22Rv1 (cell line): ENCODE results near the gene TESK2.
A peak's percentile ranks its signal among the peaks of the same experiment; 100 is the strongest.
"Not testable (repeated sequence)": the region's sequence is repeated elsewhere in the genome, so short reads cannot be mapped to it uniquely, and the experiment has no call there.

Experiments
- H3K27ac ChIP-seq: fragments of 450-650 bp; 2 replicates; pipeline ENCODE4 v1.5.1; 2017
- CTCF ChIP-seq: fragments of 450-650 bp; IDR thresholded peaks from 2 replicates; pipeline ENCODE4 v1.5.1; 2017; ENCODE audit warnings: mild to moderate bottlenecking
- ZFX ChIP-seq: fragments of 450-650 bp; IDR thresholded peaks from 2 replicates; pipeline ENCODE4 v1.6.1; 2017; ENCODE audit warnings: antibody characterized with exemption, borderline replicate concordance

The TESK2 gene

GRCh38 chr1:45378184-45378583, 112.8 kb downstream of the TESK2 start:
- no peak overlapping the region for H3K27ac ChIP-seq
- TF ChIP-seq CTCF (no peak), ZFX (no peak)

GRCh38 chr1:45375104-45376090, 115.6 kb downstream of the TESK2 start:
- TF ChIP-seq CTCF: peak; percentile 33; the same call in 1 of the 2 replicates
- no peak for TF ChIP-seq ZFX
- H3K27ac ChIP-seq: no peak overlapping the region

DNA sequence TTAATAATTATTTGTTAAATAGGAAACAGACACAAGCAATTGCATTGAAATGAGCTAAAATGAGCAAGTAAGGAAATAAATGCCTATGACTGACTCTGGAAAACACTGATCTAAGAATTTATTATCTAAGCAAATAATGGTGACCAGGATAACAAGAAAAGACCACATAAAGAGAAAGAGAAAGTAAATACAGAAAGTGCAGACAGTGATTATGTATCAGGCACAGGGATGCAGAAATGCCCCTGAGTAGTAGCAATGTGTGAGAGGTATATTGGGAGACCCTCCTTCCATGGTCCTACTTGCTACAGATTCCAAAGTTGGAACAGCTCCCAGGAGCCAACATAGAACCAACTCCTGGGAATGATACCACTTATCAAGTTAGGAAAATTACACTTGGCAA, 117.4 kb downstream of the TESK2 start:
- no peak overlapping the region for H3K27ac ChIP-seq
- TF ChIP-seq CTCF (no peak), ZFX (no peak)

DNA sequence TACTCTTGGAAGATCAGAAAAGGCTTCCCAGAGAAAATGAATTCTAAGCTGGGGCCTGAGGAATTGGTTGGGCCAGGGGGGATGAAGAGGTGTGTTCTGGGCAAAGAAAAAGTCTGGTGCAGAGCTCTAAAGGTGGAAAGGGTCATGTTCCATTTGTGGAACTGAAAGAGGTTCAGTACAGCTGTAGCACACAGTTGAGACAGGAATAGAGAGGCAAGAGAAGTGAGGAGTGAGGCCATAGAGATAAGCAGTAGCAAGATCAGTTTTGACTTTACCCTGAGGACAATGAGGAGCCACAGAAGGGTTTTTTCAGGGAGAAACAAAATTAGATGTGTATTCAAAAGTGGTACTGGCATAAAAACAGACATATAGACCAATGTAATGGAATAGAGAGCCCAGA, 120.4 kb downstream of the TESK2 start:
- H3K27ac ChIP-seq: no peak overlapping the region
- TF ChIP-seq ZFX: no peak

DNA sequence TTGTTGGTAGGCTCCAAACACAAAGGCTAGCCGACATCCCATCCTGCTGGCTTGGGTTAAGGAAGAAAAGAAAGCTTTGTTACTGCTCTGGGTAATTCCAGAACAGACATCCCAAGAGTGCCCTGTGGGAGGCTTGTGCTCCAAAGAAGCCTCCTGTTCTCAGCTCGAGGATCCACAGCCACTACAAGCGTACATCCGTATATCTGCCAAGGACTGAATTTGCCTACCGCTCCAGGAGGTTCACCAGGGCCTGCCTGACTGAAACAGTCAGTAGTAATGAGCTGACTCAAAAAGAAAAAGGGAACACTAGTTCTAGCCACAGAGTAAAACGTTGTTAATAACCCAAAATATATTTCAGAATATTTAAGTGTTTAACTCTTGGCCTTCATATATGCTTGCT, 125.9 kb downstream of the TESK2 start:
- TF ChIP-seq CTCF (no peak), ZFX (no peak)

DNA sequence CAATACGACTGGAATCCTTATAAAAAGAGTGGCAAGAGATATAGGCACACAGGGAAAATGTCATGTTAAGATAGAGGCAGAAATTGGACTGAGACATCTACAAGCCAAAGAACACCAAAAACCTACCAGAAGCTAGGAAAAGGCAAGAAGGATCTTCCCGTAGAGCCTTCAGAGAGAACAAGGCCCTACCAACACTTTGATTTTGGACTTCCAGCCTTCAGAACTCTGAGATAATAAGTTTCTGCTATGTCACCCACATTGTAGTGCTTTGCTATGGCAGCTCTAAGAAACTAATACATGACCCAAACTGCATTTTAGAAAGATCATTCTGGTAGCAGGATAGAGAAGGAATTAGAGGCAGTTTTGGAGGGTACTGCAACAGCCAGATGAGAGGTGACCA, 126.7 kb downstream of the TESK2 start:
- TF ChIP-seq CTCF: no peak
- TF ChIP-seq ZFX: no peak
- H3K27ac ChIP-seq: no peak overlapping the region

More for the DNA sequence above, 125.9 kb downstream of the TESK2 start:
- H3K27ac ChIP-seq: no peak overlapping the region

- H3K27ac ChIP-seq: not testable (repeated sequence)
Measured at GRCh38 chr1:45360981-45361380, 130.0 kb downstream of the TESK2 start.

- H3K27ac ChIP-seq: no peak overlapping the region
- TF ChIP-seq CTCF: peak; percentile 82
- TF ChIP-seq ZFX: no peak
Measured at GRCh38 chr1:45359882-45360513, 131.0 kb downstream of the TESK2 start.
